G401 (cell line): Measurements from ENCODE around the gene SLC28A3. TPM values are rescaled to one million over a fixed set of nuclear protein-coding genes. Genes with fewer than 3 reads are reported as not detected.

Experiments
- DNase-seq: peaks from one replicate; pipeline ENCODE4 v3.0.0-alpha.2; 2015; ENCODE audit warnings: low spot score
- in situ Hi-C: cut with HindIII; loops from 2 replicates; pipeline ENCODE4 v1.10.0; 2016; ENCODE audit warnings: low sequenced_read_pairs, mixed read lengths
- total RNA-seq: library from RNA; depleted of rRNA; stranded (reverse); fragments of >200 nt; shearing (Covaris generic); gene quantifications from 2 replicates; pipeline ENCODE4 v1.2.3, GENCODE V29; 2014

Gene SLC28A3
- total RNA-seq, 1 experiment from 2014 or later = not detected

GRCh38 chr9:84354035-84354434, 13.5 kb upstream of the SLC28A3 start:
- DNase-seq = no peak
- in situ Hi-C loops = no loop called here

- no peak for DNase-seq
- in situ Hi-C loops = no loop called here
Observed at GRCh38 chr9:84349671-84350070, 9.1 kb upstream of the SLC28A3 start.

DNA sequence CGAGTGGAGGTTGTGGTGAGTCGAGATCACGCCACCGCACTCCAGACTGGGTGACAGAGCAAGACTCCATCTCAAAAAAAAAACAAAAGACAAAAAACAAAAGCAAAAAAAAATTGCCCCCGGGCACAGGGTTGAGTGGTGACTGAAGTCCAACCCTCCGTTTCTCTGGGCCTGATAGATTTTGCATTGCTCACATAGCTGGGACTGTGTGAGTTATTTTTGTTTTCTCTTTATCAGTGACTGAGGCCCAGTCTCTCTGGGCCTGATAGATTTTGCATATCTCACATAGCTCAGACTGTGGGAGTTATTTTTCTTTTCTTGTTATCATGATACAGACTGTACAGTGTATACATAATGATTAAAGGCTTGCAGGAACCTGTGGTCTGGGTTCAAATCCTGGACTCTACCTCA, 2.6 kb upstream of the SLC28A3 start:
- in situ Hi-C loops = no loop called here
- no peak for DNase-seq

GRCh38 chr9:84339962-84340361, 596 bp downstream of the SLC28A3 start:
- DNase-seq = no peak

DNA sequence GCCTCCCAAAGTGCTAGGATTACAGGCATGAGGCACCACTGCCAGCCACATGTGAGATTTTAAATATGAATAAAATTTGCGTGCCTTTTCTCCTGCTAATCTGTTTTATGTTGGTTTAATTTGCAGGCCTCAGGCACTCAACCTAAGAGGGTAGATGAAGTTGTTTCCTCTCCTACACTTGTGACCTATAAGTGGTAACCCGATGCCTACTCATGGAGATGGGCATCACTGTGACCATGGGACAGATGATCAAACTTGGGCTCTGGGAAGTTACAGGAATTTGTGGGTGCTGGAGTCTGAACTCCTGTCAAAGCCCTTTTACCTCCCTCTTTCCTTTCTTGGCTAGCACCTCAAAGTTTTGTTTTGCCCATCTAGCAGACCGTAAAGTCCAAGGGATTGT, 1.1 kb downstream of the SLC28A3 start:
- in situ Hi-C loops = no loop called here
- DNase-seq = no peak

More at GRCh38 chr9:84339962-84340361, 596 bp downstream of the SLC28A3 start:
- in situ Hi-C loops = no loop called here

- in situ Hi-C loops = no loop called here
- DNase-seq = no peak
Observed at GRCh38 chr9:84338792-84339191, 1.8 kb downstream of the SLC28A3 start.

DNA sequence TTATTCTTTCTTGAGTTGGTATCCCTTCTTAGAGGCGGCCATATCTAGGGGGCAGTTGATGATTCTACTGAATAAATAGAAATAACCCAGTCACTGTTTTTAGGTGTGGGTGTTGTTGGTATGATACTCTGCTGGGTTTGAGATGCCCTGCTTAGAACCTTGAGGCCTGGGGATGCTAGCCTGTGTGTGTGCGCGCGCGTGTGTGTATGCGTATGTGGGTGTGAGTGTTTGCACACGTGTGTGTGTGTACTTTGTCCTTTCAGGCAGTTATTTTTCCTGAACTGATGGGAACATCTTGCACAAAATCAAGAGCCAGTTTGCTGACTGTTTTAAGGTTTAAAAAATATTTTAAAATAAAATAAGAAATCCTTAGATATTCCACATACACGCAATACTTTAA, 3.3 kb downstream of the SLC28A3 start:
- in situ Hi-C loops = no loop called here
- no peak for DNase-seq

- no peak for DNase-seq
- in situ Hi-C loops = no loop called here
Observed at GRCh38 chr9:84331119-84331809, 9.3 kb downstream of the SLC28A3 start.

DNA sequence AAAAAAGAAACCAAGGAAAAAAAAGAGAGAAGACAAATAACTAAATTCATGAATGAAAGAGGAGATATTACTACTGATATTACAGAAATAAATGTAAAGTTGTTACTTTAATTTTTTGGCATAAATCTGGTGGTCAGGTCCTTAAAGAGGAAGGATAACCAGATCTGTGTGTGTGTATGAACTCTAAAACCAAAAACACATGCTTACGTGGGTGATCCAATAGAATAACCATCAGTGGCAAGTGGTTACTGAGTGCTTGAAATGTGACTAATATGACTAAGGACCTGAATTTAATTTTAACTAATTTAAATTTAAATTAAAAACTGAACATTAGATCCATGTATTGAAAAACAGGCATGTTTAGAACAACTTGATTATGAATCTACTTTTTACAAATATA, 10.3 kb downstream of the SLC28A3 start:
- DNase-seq = no peak
- in situ Hi-C loops = no loop called here

GRCh38 chr9:84327184-84327583, 13.4 kb downstream of the SLC28A3 start:
- DNase-seq = no peak
- in situ Hi-C loops = no loop called here

- no peak for DNase-seq
- in situ Hi-C loops = no loop called here
Observed at GRCh38 chr9:84325347-84325973, 15.1 kb downstream of the SLC28A3 start.

- in situ Hi-C loops = no loop called here
- no peak for DNase-seq
Observed at GRCh38 chr9:84324811-84325210, 15.7 kb downstream of the SLC28A3 start.

GRCh38 chr9:84323858-84324257, 16.7 kb downstream of the SLC28A3 start:
- in situ Hi-C loops = no loop called here
- no peak for DNase-seq

GRCh38 chr9:84322828-84323227, 17.7 kb downstream of the SLC28A3 start:
- in situ Hi-C loops = no loop called here
- DNase-seq = no peak

- no peak for DNase-seq
- in situ Hi-C loops = no loop called here
Observed at GRCh38 chr9:84320231-84320630, 20.3 kb downstream of the SLC28A3 start.

DNA sequence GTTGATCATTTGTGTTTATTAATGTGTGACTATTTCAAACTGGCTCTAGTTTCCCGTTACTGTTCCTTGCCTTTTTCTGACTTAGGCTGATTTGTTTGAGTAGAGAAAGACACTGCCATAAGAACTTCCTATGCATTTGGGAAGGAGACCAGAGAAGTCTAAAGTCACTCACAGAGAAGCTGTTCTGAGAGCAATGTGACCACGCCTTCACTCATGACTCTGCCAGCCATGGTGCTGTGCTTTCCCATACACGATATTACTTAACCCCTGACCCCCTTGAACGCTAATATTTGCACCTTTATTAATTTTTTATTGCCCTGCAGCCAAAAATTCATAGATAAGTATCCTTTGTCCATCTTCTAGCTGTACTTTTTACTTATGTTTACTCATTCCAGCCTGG, 20.9 kb downstream of the SLC28A3 start:
- no peak for DNase-seq
- in situ Hi-C loops = no loop called here

GRCh38 chr9:84318981-84319380, 21.6 kb downstream of the SLC28A3 start:
- in situ Hi-C loops = no loop called here
- no peak for DNase-seq

DNA sequence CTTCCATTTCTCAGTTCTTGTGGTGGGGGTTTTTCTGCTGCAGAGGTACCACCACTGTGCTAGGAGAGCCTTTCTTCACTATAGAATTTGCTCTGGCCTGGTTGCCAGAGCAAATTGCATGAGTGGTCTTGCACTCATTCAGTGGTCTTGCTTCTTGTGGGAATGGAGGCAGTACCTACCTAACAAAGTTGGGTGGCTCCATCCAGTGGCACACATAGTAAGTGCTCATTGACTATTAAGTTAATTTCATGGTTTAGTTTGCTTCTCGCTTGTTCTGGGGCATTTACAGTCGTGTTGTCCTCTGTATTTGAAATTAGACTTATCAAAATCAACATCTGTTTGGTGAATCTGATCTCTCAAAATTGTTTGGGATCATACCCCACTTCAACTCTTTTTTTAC, 23.0 kb downstream of the SLC28A3 start:
- in situ Hi-C loops = no loop called here
- no peak for DNase-seq

DNA sequence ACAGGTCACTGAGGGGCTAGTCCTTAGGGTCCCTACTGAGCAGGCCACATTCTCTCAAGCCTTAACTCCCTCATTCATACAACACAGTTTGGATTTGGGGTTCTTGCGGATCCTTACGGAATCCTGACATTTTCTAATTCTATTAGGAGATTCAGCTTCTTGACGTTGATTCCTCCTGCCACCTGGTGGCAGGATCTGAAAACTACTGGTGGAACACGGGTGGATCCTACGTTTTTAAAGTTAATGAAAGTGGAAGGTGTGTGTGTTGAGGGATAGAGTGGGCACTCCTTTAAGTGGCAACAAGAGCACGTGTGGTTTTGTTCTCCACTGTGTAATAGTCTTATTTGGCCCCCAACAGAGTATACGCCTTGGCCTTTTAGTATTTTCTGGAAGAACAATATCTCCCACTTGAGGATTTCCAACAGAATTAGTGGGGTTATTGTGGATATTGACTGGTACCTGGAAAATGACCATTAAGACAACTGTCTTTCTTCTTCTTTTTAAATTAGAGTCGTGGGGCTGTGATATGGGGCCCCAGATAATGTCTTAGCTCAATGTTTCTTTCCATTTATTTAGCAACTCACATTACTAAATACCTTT, 25.2 kb downstream of the SLC28A3 start:
- in situ Hi-C loops = no loop called here
- peak; percentile 75 for DNase-seq

DNA sequence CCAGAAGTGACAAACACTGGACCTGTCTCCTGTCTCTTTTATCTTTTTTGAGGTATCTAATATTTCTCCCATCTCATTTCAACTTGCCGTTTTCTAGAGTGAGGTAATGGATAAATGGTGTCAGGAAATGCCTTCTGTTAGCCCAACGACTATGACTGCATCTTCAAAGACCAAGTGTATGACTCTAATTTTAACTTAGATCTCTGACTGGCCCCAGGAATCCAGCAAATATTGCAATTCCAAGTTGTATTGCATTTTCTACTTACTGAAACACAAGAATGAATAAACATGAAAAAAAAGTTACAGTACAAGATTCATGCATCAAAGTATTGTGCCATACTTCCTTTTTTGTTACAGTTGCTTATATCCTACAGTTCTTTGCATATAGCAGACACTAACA, 26.3 kb downstream of the SLC28A3 start:
- in situ Hi-C loops = no loop called here

GRCh38 chr9:84310883-84311282, 29.7 kb downstream of the SLC28A3 start:
- in situ Hi-C loops = no loop called here
- no peak for DNase-seq

More for the DNA sequence above, 26.3 kb downstream of the SLC28A3 start:
- no peak for DNase-seq
